ENCODE results near the gene CEP89.

DNA sequence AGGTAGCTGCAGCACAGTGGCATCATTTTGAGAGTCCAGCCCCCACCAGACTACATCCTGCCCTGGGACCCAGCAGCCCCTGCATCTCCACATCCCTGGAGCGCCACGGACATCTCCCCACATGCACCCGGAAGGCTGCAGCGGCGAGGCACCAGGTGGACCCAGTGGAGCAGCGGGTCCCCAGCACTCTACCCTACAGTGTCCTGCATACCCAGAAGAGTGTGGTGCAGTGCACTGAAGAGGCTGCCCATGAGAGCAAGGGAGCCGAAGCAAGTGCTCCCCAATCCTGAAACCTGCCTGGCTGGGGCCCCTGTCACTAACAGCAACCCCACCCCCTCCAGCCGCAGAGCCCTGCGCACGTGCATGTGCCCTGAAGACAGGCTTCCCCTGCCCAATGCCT is 80.9 kb downstream of the CEP89 start:
- TF ChIP-seq, protein P1, sequence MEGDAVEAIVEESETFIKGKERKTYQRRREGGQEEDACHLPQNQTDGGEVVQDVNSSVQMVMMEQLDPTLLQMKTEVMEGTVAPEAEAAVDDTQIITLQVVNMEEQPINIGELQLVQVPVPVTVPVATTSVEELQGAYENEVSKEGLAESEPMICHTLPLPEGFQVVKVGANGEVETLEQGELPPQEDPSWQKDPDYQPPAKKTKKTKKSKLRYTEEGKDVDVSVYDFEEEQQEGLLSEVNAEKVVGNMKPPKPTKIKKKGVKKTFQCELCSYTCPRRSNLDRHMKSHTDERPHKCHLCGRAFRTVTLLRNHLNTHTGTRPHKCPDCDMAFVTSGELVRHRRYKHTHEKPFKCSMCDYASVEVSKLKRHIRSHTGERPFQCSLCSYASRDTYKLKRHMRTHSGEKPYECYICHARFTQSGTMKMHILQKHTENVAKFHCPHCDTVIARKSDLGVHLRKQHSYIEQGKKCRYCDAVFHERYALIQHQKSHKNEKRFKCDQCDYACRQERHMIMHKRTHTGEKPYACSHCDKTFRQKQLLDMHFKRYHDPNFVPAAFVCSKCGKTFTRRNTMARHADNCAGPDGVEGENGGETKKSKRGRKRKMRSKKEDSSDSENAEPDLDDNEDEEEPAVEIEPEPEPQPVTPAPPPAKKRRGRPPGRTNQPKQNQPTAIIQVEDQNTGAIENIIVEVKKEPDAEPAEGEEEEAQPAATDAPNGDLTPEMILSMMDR (conservative IDR thresholded peaks at IDR 0.05; ENCODE audit: low read length), result no peak
- TF ChIP-seq EZH2phosphoT487 (IDR thresholded peaks at IDR 0.05; ENCODE audit: borderline replicate concordance), result no peak
